Stimulated activated CD4-positive, alpha-beta T cell treated with anti-CD3 and anti-CD28 coated beads, Interleukin-2, amount 100 ng/mL, for 4 hours (primary cell): ENCODE results near the gene MDH2.
"Not testable (repeated sequence)": the region's sequence is repeated elsewhere in the genome, so short reads cannot be mapped to it uniquely, and the experiment has no call there.

Experiments
- DNase-seq: peaks from one replicate; pipeline ENCODE4 v3.0.0-alpha.2; 2020; ENCODE audit warnings: low read depth

The MDH2 gene

GRCh38 chr7:76047811-76048667, at the start of gene MDH2, which contains the start of gene STYXL1:
MDH2 (plus strand) TSS chr7:76048106; CDS start chr7:76048161, 55 bp downstream.
STYXL1 (minus strand) TSS chr7:76048000; CDS start chr7:76030523, 17,477 bp downstream.
- peak; percentile 74 for DNase-seq

GRCh38 chr7:76000566-76000965, 47.3 kb upstream of the MDH2 start:
- no peak for DNase-seq

- DNase-seq: no peak
Measured at GRCh38 chr7:76002139-76002538, 45.8 kb upstream of the MDH2 start.

GRCh38 chr7:76002822-76003221, 45.1 kb upstream of the MDH2 start:
- DNase-seq: no peak

- DNase-seq: no peak
Measured at GRCh38 chr7:76003351-76003750, 44.6 kb upstream of the MDH2 start.

GRCh38 chr7:76005004-76005403, 42.9 kb upstream of the MDH2 start:
- DNase-seq: not testable (repeated sequence)

GRCh38 chr7:76008156-76008687, 39.7 kb upstream of the MDH2 start:
- no peak for DNase-seq

GRCh38 chr7:76009672-76010600, 38.0 kb upstream of the MDH2 start:
- DNase-seq: no peak

GRCh38 chr7:76011442-76011861, 36.5 kb upstream of the MDH2 start:
- DNase-seq: no peak

- no peak for DNase-seq
Measured at GRCh38 chr7:76016191-76016947, 31.5 kb upstream of the MDH2 start.

- DNase-seq: not testable (repeated sequence)
Measured at GRCh38 chr7:76018520-76018919, 29.4 kb upstream of the MDH2 start.

GRCh38 chr7:76020031-76020714, 27.7 kb upstream of the MDH2 start:
- peak; percentile 52 for DNase-seq

- no peak for DNase-seq
Measured at GRCh38 chr7:76022026-76022780, 25.7 kb upstream of the MDH2 start.

- DNase-seq: no peak
Measured at GRCh38 chr7:76023002-76023401, 24.9 kb upstream of the MDH2 start.

- not testable (repeated sequence) for DNase-seq
Measured at GRCh38 chr7:76029682-76030081, 18.2 kb upstream of the MDH2 start.

GRCh38 chr7:76031964-76032363, 15.9 kb upstream of the MDH2 start:
- DNase-seq: no peak

GRCh38 chr7:76037310-76037709, 10.6 kb upstream of the MDH2 start:
- no peak for DNase-seq

- no peak for DNase-seq
Measured at GRCh38 chr7:76040126-76040525, 7.8 kb upstream of the MDH2 start.

- DNase-seq: no peak
Measured at GRCh38 chr7:76044375-76044865, 3.5 kb upstream of the MDH2 start.

- DNase-seq: no peak
Measured at GRCh38 chr7:76047305-76047810, 548 bp upstream of the MDH2 start.
